ENCODE measurements around the gene AP2A1.

The AP2A1 gene

DNA sequence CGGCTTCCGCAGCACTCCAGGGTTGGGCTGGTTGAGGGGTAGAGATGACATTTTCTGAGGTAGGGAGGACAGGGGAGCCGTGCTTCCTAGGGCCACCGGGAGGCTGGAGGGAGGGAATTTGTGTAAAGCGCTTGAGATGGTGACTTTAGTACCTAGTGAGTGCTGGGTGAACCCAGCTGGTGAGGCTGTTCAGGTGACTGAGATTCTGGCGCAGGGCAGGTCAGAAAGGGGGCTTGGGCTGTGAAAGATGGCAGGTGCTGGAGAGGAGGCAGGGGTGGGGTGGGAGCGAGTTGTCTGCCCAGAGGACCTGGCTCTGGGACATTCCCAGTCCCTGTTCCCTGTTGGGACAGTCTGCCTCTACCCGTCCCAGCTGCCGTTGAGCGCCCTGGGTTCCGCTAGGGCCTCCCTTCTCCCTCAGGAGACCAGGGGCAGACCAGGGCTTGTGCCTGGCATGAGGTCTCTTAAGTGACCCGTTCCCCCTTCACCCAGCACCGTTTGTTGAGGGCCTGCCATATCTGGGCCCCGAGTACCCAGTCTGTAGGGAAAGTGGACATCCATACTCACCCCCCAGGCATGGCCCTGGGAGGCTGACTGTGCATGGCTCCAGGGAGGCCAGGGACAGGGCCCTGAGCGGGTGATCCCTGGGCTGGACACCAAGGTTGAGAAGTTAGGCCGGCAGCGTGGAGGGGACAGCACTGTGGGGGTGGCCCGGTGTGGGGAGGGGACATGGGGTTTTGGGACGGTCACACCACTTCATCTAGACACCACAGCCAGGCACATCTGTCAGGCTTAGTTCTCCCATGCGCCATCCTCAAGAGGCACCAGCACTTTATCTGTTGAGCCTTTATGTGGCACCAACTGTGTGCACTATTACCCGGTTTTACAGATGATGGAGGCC lies 89.1 kb downstream of the AP2A1 start:
- DNase-seq (ENCODE audit: low read depth in 2 of 2), result no peak

DNA sequence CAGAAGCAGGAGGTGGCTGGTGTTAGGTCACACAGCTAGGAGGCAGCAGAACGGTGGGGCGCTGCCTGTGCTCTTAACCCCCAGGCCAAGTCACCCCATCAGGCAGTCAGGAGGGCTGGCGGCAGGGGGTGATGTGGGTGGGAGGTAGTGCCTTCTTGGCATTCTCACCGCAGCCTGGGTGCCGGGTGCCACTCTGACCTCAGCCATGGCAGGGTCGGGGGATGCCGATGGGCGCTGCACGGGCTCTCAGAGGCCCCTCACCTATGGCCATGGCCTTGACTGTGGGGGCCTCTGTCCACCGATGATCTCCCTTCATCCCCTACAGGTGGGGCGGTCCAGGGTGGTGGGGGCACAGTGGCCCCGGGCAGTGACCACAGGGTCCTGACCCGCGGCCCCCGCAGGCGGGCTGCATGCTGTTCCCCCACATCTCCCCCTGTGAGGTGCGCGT lies 89.8 kb downstream of the AP2A1 start:
- DNase-seq (ENCODE audit: low read depth in 2 of 2), result no peak

Measured in stimulated activated CD4-positive, alpha-beta T cell treated with anti-CD3 and anti-CD28 coated beads, Interleukin-1b, Interleukin-23, amount 100 ng/mL, for 4 hours (primary cell).